ENCODE data around the gene WDR37. TPM values are rescaled to one million over a fixed set of nuclear protein-coding genes. Genes with fewer than 3 reads are reported as not detected.
"Not testable (repeated sequence)": the region's sequence is repeated elsewhere in the genome, so short reads cannot be mapped to it uniquely, and the experiment has no call there.

The WDR37 gene
- total RNA-seq, 1 donor from 2014 or later, result 18.5 TPM

DNA sequence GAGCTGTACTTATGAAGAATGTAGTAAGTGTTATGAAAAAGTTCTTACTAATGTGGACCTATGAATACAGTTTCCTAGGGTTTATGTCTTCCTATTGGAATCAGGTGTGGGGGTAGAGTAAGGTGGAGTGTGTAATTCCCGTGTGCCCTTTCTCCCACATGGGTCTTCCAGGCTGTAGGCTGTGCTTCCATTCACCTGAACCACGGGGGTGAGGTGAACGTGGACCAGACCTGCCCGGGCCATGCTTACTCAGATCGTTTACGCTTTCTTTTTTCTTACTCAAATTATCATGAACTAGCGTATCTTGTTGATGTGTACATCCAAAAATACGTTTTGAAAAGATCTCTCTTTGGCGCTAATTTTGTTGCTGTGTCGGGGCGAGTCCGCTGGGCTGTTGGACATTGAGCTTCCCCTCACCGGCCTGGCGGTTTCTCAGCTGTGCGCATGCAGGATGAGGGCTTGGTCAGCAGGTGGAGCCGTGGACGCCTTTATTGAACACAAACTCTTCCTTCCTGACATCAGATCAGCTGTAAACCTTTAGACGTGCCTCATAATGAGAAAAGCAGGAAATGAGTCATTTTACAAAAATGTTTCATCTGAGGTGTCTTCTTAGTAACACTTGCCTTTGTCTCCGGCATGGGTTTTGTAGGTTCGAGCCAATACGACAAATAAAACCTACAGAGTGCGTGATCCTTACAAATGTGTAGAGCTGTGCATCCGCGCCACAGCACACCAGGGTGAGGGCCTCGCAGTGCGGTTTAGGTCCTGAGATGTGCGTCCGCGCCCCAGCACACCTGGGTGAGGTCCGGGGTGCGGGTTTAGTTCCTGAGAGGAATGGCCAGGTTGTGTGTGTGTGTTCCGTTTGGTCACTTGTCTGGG is 53.8 kb downstream of the WDR37 start:
- DNase-seq, result peak; percentile 94

DNA sequence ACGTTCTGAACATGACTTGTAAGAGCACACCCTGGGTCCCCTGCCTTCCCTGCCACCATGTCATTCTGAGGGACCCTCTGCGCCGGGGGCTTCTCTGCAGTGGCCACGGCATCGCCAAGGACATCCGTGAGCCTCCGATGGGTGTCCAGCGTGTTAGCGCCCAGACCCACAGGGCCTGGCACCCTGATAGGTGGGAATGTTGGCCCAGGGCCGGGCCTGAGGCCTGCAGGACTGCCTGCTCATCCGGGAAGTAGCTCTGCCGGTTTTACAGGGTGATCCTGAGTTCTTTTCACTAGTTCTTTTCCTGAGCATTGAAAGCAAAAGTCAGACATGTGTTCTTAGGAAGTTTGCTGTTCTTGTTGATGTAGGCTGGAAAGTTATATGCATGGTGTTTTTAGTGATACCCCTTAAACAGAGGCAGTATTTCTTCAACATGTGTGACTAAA is 54.5 kb downstream of the WDR37 start:
- peak; percentile 4 for DNase-seq

DNA sequence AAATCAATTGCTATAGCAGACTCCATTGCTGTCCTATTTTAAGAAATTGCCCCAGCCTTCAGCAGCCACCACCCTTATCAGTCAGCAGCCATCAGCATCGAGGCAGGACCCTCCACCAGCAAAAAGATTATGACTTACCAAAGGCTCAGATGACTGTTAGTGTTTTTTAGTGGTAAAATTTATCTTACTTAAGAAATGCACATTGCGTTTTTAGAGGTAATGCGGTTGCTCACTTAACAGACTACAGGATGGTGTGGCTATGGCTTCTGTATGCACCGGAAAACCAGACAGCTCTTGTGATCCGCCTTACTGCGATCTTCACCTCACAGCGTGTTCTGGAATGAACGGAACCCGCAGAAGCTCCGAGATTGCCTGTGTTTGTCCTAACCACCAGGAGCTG is 58.1 kb downstream of the WDR37 start:
- no peak for DNase-seq

DNA sequence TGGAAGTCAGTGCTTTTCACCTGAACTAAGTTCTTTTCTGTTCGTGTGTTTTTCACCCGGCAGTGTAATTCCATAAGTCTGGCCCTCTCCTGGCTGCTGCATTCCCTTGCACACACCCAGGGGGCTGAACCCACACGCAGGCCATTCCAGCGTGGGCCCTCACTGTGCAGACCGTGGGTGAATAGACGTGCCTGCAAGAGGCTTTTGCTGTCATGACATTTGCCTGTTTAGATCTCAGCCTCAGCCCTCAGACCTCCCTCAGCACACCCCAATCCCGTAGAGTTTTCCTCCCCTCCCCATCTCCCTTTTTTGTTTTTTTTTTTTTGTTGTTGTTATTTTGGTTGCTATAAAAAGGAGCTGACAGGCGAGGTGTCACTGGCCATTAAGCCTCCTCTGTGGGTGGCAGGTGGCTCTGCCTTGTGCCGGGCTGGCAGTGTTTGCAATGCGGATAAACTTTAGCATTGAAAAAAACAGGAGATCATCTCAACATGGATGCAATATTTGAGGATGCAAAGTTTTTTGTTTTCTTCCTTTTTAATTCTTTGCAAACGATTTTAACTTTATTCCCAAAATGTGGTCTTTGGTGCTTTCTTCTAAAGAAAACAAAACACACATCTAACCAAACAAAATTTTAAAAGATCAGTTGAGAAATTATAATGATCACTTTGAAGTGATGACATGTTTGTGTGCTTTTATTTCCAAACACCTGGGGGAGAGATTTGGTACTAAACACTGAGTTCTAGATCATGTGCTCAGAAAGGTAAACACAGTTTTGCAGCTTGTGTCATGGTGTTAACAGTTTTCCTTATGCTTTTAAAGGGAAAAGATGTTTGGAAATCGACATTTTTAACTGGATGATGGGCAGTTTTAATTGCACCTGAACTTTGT is 58.8 kb downstream of the WDR37 start:
- DNase-seq, result no peak

DNA sequence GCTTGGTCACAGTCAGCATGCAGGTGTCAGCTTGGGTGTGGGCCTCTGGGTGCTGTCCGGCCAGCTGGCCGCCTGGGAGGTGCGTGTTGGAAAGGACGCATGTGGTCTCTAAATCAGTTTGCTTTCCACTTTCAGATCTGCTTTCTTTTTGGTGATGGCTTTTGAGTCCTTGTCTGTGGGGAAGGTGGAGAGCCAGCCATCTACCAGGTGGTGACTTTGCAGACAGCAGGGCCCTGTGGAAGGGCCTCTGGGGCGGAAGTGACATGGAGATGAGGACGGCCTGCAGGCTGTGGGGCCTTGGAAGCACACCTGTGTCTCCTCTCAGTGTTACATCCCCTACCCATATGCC is 59.4 kb downstream of the WDR37 start:
- DNase-seq, result no peak

DNA sequence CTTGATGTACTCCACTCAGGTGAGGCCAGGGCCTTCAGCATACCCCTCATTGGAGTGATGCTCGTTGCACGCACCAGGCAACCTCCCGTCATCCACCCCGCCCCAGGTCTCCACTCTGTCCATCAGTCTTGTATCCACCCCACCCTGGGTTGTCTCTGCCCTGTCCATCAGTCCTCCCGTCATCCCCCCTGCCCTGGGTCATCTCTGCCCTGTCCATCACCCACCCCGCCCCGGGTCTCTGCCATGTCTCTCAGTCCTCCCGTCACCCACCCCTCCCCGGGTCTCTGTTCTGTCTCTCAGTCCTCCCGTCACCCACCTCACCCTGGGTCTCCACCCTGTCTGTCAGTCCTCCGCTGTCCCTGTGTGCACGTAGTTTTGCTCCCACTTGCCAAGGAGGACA is 59.9 kb downstream of the WDR37 start:
- no peak for DNase-seq

DNA sequence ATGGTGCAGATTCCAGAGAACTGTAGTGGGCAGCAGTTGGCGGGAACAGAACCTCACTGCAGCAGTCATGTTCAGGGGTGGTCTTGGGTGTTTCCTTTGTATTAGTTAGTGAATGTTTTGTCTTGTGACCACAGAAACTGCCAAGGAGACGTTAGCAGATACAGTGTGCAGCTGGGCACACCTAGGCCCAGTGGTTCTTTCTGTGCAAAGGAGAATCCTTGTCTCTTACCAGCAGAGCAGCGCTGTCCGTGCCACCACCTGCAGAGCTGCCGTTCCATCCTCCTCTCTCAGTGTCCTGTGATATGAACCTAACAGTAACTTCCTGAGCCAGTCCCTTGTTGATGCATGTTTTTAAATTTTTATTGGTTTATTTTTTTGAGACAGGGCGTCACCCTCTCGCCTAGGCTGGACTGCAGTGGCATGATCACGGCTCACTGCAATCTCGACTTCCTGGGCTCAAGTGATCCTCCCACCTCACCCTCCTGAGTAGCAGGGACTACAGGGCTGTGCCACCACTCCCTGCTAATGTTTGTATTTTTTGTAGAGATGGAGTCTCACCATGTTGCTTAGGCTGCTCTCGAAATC is 60.6 kb downstream of the WDR37 start:
- DNase-seq, result no peak

DNA sequence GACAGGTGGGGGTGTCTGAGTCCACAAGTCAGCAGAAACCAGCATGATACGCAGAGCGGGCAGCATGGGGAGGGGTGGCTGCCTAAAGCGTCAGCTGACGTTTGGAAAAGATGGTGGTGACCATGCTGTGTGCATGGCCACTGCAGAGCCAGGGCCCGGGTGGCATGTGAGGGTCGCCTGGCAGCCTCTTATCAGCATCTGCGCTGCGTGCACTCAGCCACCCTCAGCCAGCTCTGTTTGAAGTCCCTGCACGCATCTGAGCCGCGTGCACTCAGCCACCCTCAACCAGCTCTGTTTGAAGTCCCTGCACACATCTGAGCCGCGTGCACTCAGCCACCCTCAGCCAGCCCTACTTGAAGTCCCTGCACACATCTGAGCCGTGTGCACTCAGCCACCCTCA is 61.5 kb downstream of the WDR37 start:
- DNase-seq, result no peak

DNA sequence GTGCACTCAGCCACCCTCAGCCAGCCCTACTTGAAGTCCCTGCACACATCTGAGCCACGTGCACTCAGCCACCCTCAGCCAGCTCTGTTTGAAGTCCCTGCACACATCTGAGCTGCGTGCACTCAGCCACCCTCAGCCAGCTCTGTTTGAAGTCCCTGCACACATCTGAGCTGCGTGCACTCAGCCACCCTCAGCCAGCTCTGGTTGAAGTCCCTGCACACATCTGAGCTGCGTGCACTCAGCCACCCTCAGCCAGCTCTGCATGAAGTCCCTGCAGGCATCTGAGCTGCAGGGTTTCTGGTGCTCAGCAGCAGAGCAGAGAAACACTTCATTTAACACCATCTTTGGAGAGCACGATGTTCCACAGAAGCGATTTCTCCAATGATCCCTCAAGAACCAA is 62.1 kb downstream of the WDR37 start:
- not testable (repeated sequence) for DNase-seq

DNA sequence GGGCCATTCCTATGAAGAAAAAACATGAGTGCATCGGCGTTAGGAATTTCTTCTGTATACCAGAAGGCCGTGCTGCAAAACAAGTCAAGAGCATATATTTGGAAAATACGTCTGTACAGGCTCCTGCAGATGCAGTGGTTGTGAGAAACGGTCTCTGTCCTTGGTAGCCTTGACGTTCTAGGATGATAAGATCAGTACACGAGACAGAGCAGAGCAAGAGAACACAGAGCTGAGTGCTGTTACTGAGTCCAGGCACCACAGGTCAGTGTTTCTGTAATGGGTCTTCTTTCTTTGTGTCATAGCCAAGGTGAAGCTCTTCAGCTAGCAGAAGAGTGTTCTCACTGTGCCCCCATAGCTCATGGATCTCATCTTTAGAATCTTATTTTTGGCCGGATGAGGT is 62.8 kb downstream of the WDR37 start:
- DNase-seq, result no peak

DNA sequence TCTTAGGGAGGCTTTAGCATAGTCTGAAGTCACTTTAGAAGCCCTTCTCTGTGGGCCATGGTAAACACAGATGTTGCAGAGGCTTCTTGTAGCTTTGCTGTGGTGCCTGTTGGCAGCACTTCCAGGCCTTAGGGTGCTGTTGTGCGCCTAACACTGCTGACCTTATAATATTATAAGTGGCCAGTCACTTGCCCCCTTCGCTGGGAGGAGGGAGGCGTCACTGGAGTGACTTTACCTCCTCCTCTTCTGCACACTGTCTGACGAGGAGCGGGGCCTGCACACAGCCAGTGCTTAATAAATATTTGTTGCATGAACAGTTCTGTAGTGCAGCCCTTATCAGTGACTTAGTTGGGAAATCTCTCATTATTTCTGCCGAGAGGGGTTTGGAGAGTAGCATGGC is 63.3 kb downstream of the WDR37 start:
- no peak for DNase-seq

DNA sequence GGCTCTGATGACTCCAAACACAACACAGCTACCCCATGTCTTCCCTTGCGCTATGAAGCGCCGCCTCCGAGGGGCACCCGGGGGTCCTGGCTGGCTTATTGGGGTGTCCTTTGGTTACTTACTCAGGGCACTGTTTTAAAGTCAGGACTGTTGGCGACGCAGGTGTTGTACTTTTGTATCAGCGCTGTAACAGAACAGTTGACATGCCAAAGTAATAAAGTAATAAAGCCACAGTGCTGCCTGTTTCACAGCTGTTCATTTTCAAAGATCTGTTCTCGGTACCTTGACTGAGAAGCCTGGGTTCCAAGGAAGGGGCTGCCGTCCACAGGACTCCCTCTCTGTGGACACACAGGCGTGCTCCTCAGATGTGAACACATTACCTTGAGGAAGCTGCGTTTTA is 64.1 kb downstream of the WDR37 start:
- no peak for DNase-seq

DNA sequence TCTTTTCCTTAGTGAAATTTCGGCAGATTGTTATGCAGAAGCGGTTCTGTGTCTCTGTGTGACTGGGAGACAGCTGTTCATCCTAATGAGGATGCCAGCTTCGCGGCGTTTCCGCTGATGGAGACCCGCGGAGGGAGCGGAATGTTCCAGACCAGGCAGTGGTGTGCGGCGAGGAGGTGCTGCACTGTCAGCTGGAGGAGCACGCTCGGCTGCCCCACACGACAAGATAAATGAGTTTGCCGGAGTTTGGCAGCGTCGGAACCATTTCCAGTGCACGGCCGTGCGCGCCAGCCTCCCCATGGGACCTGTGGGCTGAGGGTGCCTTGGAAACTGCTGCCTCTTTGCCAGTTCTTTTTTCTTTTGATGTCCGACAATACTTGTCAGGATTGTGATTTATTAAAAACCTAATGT is 64.6 kb downstream of the WDR37 start:
- DNase-seq, result no peak

DNA sequence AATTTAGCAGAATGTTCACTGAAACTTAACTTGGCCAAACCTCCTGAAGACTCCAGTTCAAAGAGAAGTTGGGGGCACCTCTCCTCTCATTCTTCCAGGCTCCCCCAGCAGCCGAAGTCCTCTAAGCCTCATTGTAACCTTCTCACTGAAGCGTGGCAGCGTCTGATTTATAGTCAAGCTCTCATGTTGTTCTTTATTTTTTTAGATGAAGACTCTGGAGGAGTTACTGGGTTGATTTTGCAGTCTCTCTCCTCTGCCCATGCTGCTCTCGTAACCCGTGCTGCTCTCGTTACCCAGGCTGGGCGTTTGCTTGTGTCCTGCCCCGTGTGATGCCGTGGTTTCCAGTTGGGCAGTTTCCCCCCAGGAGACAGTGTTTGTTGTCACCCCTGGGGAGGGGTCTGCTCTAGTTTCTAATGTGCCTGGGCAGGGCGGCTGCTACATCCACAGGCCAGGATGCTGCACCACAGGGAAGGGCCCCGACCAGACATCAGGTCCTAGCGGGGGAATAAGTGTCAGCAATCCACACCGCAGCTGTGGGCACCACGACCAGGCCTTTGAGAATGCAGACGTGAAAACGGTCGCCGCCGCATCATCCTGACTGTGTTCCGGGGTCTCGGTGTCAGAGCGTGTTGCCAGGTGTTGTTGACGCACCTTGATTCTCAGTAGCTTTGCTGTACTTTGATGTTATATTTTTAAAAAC is 65.2 kb downstream of the WDR37 start:
- DNase-seq, result no peak

DNA sequence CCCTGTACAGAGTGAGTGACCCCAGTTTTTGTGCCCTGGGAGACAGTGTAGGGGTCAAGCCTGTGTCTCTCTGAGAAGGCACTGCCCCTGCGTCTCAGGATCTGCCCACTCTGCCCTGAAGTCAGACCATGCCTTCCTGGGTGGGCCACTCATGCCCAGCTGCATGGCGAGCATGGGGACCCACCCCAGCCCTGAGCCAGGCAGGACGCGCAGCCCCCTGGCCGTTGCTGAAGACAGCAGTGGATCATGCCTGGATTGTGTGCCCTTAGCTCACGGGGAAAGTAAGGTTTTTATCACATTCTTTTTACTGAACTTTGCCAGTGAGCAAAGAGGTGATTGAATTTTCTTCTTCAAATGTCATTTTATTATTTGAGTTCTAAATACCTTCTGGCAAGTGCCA is 66.2 kb downstream of the WDR37 start:
- DNase-seq, result no peak

DNA sequence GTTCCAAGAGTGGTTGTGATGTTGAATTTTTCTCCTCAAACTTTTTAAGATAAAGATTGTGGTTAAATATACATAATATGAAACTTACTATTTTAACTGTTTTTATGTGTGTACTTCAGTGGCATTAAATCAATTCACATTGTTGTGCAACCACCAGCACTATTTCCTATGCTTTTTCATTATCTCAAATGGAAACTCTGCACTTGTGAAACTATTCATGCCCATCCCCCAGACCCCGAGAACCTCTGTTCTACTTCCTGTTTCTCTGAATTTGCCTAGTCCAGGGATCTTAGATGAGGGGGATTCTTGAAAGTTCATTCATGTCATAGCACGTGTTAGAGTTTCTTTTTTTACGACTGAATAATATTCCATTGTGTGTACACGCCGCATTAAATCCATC is 67.0 kb downstream of the WDR37 start:
- DNase-seq, result peak; percentile 9

DNA sequence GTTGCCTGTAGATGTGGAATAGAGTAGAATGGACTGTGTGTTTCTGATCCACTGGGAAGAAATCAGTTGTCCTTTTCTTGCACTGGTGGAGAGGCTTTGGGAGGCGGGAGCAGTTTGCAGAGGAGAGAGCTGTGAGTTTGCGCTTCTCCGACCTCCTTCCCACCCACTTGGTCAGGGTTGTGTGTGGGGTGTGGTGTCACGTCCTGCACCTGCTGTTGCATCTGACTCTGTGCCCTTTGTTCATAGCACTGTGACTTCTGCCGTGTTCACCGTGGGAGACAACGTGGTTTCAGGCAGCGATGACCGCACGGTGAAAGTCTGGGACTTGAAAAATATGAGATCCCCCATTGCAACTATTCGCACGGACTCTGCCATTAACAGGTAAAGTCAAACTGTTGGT is 67.8 kb downstream of the WDR37 start:
- DNase-seq, result no peak

DNA sequence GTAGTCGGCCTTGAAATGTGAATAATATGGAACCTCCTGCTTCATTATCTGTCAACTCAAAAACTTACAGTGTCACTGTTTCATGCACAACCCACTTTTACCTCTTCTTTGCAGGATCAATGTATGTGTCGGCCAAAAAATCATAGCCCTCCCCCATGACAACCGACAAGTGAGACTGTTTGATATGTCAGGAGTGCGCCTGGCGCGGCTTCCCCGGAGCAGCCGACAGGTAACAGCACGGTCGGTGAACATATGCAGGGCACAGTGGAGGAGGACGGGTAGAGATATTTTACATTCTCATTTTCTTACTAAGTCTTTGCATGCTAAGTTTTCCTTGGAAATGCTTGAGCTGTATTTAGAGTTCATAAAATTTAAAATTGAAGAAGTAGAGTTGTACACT is 68.6 kb downstream of the WDR37 start:
- no peak for DNase-seq

DNA sequence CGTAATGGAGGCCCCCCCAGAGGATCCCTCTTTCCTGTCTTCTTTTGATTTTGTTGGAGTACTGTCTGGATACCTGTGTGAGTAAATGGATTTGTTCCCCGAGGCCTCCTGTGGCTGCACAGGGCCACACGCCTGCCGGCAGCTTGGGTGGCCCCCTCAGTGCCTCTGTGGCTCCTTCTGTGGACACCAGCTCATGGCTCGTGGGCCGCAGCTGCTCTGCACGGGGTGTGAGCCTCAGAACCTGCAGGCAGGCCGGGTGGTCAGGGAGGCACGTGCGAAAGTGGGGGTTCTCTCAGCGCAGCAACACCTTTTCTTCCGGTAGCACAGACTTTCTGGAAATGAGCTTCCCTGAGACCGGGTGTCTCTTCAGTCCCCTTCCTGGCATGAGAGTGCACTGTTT is 70.3 kb downstream of the WDR37 start:
- no peak for DNase-seq

DNA sequence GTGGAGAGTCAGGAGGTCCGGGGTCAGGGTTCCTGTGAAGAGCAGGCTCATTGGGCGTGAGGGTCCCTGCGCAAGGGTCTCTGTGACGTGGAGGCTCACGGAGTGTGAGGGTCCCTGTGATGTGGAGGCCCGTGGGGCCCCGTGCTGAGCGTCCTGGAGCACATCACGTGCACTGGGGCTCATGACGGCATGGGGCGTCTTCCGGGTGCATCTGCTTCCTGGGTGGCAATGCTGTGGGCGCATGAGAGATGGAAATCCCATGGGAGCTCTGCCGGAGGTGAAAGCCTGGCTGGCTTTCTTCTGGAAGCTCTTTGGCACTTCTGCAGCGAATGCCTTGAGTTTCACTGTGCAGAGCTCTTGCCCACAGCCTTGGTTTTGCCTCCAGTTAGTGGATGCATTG is 71.4 kb downstream of the WDR37 start:
- DNase-seq, result no peak

DNA sequence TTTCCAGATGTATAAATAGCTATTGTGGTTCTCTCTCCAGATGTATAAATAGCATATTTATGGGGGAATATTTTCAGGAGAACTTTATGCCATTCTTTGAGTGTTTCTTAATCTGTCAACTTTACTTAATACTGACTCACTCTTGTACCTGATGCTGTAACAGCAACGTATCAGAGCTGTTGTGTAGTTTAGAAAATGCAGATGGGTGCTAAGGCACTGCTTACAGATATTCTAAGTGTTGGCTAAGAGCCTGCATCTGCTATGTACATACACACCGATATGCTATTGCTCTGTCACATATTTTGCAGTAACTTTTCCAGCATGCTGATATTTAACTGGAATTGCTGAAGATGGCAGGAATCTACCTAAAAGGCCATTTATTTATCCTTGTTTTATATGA is 71.9 kb downstream of the WDR37 start:
- DNase-seq, result no peak

DNA sequence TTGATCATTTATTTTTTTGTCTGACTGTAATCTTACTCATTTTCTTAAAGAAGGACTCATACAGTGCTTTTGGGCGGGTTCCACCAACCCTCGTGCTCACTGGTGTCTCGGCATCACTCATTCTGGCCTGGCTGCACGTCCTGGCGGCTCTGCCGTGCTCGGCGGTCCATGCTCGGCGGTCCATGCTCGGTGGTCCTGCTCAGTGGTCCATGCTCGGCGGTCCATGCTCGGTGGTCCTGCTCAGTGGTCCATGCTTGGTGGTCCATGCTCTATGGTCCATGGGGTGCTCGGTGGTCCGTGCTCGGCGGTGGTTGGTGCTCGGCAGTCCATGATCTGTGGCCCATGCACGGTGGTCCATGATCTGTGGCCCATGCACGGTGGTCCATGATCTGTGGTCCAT is 72.5 kb downstream of the WDR37 start:
- no peak for DNase-seq

DNA sequence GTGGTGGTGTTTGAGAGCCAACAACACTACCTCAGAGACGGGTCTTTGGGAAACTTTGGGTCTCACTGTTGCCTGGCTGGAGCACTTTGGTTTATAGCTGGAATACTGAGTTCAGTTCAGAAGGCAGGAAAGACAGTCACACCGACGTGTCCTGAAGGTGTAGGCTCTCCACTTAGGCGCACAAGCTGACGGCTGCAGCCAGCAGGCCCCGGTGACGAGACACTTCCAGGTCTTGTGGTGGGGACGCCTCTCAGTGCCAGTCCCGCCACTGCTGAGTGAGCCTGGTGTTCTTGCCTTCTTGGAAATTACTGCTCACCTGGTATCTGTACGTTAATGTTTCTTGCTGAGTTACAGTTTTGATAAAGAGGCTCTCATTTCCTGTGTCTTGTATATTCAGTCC is 74.0 kb downstream of the WDR37 start:
- no peak for DNase-seq
